Measurements from ENCODE around the gene CRIP3.

CRIP3 gene

GRCh38 chr6:43284991-43285781, 23.4 kb downstream of the CRIP3 start:
- TF ChIP-seq CTCF (IDR thresholded peaks at IDR 0.05; ENCODE audit: extremely low read depth, insufficient read depth, missing control alignments), result no peak
- in situ Hi-C loops (cut with MboI; ENCODE audit: low pct_unique_long_range_greater_than_20kb, low sequenced_read_pairs, unreplicated experiment), result no loop called here
- no peak for DNase-seq (ENCODE audit: low spot score)

GRCh38 chr6:43283905-43284304, 24.7 kb downstream of the CRIP3 start:
- no peak for TF ChIP-seq CTCF (IDR thresholded peaks at IDR 0.05; ENCODE audit: extremely low read depth, insufficient read depth, missing control alignments)
- no peak for DNase-seq (ENCODE audit: low spot score)
- in situ Hi-C loops (cut with MboI; ENCODE audit: low pct_unique_long_range_greater_than_20kb, low sequenced_read_pairs, unreplicated experiment), result no loop called here

GRCh38 chr6:43283514-43283901, 25.1 kb downstream of the CRIP3 start:
- TF ChIP-seq CTCF (IDR thresholded peaks at IDR 0.05; ENCODE audit: extremely low read depth, insufficient read depth, missing control alignments), result no peak
- in situ Hi-C loops (cut with MboI; ENCODE audit: low pct_unique_long_range_greater_than_20kb, low sequenced_read_pairs, unreplicated experiment), result no loop called here
- DNase-seq (ENCODE audit: low spot score), result no peak

- TF ChIP-seq CTCF (IDR thresholded peaks at IDR 0.05; ENCODE audit: extremely low read depth, insufficient read depth, missing control alignments), result no peak
- in situ Hi-C loops (cut with MboI; ENCODE audit: low pct_unique_long_range_greater_than_20kb, low sequenced_read_pairs, unreplicated experiment), result no loop called here
- no peak for DNase-seq (ENCODE audit: low spot score)
These were observed 25.8 kb downstream of the CRIP3 start for GRCh38 chr6:43282636-43283513.

- in situ Hi-C loops (cut with MboI; ENCODE audit: low pct_unique_long_range_greater_than_20kb, low sequenced_read_pairs, unreplicated experiment), result no loop called here
- no peak for DNase-seq (ENCODE audit: low spot score)
- TF ChIP-seq CTCF (IDR thresholded peaks at IDR 0.05; ENCODE audit: extremely low read depth, insufficient read depth, missing control alignments), result no peak
These were observed 26.6 kb downstream of the CRIP3 start for GRCh38 chr6:43282060-43282459.

- TF ChIP-seq CTCF (IDR thresholded peaks at IDR 0.05; ENCODE audit: extremely low read depth, insufficient read depth, missing control alignments), result no peak
- in situ Hi-C loops (cut with MboI; ENCODE audit: low pct_unique_long_range_greater_than_20kb, low sequenced_read_pairs, unreplicated experiment), result no loop called here
- no peak for DNase-seq (ENCODE audit: low spot score)
These were observed 28.4 kb downstream of the CRIP3 start for GRCh38 chr6:43280234-43280633.

All from GM13977 (cell line).